Stimulated activated effector memory CD8-positive, alpha-beta T cell treated with anti-CD3 and anti-CD28 coated beads, Interleukin-12 subunit alpha, Interleukin-12 subunit beta, amount 100 ng/mL, for 72 hours (primary cell): ENCODE results near the gene ZNF487.

Experiments used
- ATAC-seq: fragments of 150-1000 bp; cut with Tn5 transposase; 2 replicates; pipeline ENCODE4 v1.10.0; 2021
- DNase-seq, 2 donors: peaks; one replicate each; pipeline ENCODE4 v3.0.0; 2021 to 2022; ENCODE audit warnings: low spot score in 2 of 2
- H3K27ac Mint-ChIP-seq: one replicate; pipeline ENCODE4 v1.8.0; 2022; ENCODE audit warnings: mild to moderate bottlenecking, mixed read lengths
- H3K36me3 Mint-ChIP-seq: one replicate; pipeline ENCODE4 v1.8.0; 2022; ENCODE audit warnings: mild to moderate bottlenecking, mixed read lengths
- H3K4me1 Mint-ChIP-seq: one replicate; pipeline ENCODE4 v1.8.0; 2022; ENCODE audit warnings: mixed read lengths
- H3K4me3 Mint-ChIP-seq: one replicate; pipeline ENCODE4 v1.8.0; 2022; ENCODE audit warnings: mild to moderate bottlenecking, mixed read lengths
- H3K9me3 Mint-ChIP-seq: one replicate; pipeline ENCODE4 v1.8.0; 2022; ENCODE audit warnings: mixed read lengths

Gene ZNF487

GRCh38 chr10:43399320-43400310, 37.3 kb upstream of the ZNF487 start:
- Mint-ChIP-seq H3K27ac (peak overlapping the region; percentile 99), H3K4me3 (peak overlapping the region; percentile 96), H3K4me1 (peaks cover 78% of the 10 kb centered on the region), H3K36me3 (peaks cover 100% of the 10 kb centered on the region), H3K9me3 (no peaks in the 10 kb centered on the region)
- ATAC-seq (peak; percentile 66), DNase-seq (no peak)

DNA sequence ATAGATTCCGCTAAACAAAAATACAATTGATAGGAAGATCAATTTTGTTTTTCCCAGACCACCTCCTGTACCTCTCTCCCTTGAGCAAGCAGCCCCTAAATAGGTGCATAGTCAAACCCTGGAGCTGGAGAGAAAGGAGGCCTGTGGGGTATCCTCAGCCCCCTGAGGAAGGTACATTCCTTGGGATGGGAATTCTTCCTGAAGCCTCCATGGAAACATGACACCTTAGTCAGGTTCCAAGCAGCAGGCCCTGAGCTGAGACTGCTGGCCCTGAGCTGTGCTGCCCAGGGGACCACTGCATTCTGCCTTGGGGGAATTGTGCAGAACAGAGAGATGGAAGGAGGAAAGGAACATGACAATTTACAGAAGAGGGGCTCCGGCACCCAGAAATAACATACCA, 35.3 kb upstream of the ZNF487 start:
- ATAC-seq (no peak), DNase-seq (no peak)
- peak overlapping the region; percentile 96 for H3K4me3 Mint-ChIP-seq
- peaks cover 100% of the 10 kb centered on the region for H3K36me3 Mint-ChIP-seq
- peak overlapping the region; percentile 99 for H3K27ac Mint-ChIP-seq
- H3K9me3 Mint-ChIP-seq: no peaks in the 10 kb centered on the region
- peaks cover 69% of the 10 kb centered on the region for H3K4me1 Mint-ChIP-seq

DNA sequence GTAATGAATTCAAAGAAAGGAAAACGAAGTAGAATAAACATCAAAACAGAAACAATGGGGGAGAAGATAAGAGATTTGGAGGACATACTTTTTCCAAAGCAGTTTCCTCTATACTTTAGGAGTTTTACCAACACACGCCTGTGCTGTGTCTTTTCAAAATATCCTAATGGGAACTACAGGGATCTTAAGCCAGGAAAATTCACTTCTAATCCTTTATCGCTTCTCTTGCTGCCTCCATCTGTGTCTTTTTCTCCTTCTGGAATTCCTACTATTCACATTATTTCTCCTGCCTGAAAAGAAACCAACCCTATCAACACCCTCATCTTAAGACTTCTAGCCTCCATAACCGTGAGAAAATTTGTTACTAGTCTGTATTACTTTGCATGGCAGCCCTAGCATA, 34.7 kb upstream of the ZNF487 start:
- peaks cover 99% of the 10 kb centered on the region for H3K36me3 Mint-ChIP-seq

DNA sequence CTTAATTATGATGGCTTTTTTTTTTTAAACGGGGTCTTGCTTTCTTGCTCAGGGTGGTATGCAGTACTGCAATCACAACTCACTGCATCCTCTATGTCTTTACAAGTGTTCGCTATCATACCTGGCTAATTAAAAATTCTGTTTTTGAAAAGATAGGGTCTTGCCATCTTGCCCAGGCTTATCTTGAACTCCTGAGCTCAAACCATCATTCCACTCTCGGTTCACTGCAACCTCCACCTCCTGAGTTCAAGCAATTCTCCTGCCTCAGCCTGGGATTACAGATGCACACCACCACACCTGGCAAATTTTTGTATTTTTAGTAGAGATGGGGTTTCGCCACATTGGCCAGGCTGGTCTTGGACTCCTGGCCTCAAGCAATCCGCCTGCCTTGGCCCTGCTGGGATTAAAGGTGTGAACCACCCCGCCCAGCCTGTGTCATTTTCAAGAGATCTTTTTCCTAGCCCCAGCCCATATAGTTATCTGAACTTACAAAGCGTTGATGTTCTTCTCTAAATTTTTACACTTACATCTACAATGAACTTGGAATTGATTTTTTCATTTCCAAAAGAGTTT, 33.9 kb upstream of the ZNF487 start:
- Mint-ChIP-seq H3K4me1 (peaks cover 60% of the 10 kb centered on the region), H3K36me3 (peaks cover 99% of the 10 kb centered on the region), H3K4me3 (peak overlapping the region; percentile 96), H3K9me3 (no peaks in the 10 kb centered on the region), H3K27ac (peak overlapping the region; percentile 99)
- DNase-seq (no peak), ATAC-seq (no peak)

More for the DNA sequence above, 34.7 kb upstream of the ZNF487 start:
- Mint-ChIP-seq H3K4me1 (peaks cover 67% of the 10 kb centered on the region), H3K27ac (peak overlapping the region; percentile 99), H3K9me3 (no peaks in the 10 kb centered on the region), H3K4me3 (peak overlapping the region; percentile 96)
- ATAC-seq (no peak), DNase-seq (no peak)

DNA sequence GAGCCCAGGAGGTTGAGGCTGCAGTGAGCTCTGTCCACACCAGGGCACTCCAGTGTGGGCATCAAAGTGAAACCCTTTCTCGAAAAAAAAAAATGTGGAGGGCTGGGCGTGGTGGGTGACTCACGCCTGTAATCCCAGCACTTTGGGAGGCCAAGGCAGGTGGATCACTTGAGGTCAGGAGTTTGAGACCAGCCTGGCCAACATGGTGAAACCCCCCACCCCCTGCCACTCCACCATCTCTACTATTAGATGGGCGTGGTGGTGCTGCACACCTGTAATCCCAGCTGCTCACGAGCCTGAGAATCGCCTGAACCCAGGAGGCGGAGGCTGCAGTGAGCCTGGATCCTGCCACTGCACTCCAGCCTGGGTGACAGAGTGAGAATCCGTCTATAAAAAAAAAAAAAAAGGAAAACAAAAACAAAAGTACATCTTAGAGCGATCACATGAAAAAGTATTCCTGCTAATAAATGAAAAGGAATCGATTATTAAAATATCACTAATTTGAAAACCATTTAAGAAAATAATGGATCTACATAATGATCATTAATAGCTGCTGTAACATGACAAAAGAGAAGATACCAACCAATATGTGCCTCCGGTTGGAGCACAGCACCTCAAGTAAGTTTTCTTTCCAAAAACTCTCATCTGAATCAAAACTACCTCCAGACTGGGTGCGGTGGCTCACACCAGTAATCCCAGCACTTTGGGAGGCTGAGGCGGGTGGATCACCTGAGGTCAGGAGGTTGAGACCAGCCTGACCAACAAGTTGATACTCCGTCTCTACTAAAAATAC, 32.8 kb upstream of the ZNF487 start:
- ATAC-seq (no peak), DNase-seq (no peak)
- Mint-ChIP-seq H3K27ac (peak overlapping the region; percentile 99), H3K36me3 (peaks cover 99% of the 10 kb centered on the region), H3K4me3 (peak overlapping the region; percentile 96), H3K9me3 (no peaks in the 10 kb centered on the region), H3K4me1 (peaks cover 63% of the 10 kb centered on the region)

- Mint-ChIP-seq H3K36me3 (peaks cover 99% of the 10 kb centered on the region), H3K4me1 (peaks cover 63% of the 10 kb centered on the region), H3K4me3 (peak overlapping the region; percentile 96), H3K27ac (peak overlapping the region; percentile 99), H3K9me3 (no peaks in the 10 kb centered on the region)
- ATAC-seq (no peak), DNase-seq (no peak)
Measured at GRCh38 chr10:43404704-43405084, 32.2 kb upstream of the ZNF487 start.

DNA sequence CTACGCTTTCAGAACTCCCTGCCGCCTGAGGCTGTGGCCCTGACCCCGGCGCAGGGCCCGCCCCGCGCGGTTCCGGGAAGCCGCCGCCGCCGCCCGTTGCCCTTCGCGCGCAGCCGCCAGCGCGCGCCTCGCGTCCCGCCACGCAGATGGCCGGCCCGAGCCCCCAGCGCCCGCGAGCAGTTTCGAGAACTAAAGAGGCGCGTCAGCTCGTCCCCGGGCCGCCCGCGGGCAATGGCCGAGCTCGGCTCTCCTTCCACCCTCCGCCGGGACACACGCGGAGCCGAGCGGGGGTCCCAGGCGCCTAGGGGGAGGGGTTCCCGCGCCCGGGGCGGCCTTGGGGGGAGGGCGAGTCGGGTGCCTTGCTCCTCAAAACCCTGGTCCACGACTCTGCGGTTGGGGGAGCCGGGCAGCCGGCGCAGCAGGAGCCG, 29.7 kb upstream of the ZNF487 start:
- Mint-ChIP-seq H3K27ac (peak overlapping the region; percentile 99), H3K9me3 (no peaks in the 10 kb centered on the region), H3K36me3 (peaks cover 82% of the 10 kb centered on the region), H3K4me3 (peak overlapping the region; percentile 96), H3K4me1 (peaks cover 51% of the 10 kb centered on the region)
- DNase-seq: peak; percentile 63 to 81
- ATAC-seq: peak; percentile 29

DNA sequence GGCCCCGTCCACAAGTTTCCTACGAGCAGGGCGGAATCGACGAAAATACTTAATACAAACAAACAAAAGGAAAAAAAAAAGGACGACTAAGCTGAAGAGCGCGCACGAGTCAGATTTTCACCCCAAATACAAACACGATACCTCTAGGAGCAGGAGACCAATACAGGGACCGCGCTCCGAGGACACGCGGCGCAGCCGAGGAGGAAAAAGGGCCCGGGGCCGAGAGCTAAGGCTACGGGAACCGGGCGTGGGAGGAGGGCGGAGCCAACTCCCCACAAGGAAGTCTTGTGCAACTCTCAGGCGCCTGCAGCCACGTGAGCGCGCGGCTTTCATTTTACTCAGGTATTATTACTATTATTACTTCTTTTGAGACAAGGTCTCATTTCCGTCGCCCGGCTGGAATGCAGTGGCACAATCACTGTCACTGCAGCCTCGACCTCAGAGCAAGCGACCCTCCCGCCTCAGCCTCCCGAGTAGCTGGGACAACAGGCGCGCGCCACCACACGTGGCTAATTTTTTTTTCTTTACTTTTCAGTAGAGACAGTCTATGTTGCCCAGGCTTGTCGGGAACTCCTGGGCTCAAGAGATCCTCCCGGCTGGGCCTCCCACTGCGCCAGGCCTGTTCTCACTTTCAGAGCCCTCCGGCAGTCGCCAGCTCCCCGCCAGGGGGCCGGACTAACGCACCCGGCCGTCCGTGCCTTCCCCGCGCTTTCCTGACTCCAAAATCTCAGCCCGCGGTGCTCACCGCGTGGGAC, 29.2 kb upstream of the ZNF487 start:
- Mint-ChIP-seq H3K36me3 (peaks cover 76% of the 10 kb centered on the region), H3K27ac (peak overlapping the region; percentile 99), H3K9me3 (no peaks in the 10 kb centered on the region), H3K4me1 (peaks cover 45% of the 10 kb centered on the region), H3K4me3 (peak overlapping the region; percentile 96)
- DNase-seq (peak; percentile 77 to 91), ATAC-seq (peak; percentile 64)

DNA sequence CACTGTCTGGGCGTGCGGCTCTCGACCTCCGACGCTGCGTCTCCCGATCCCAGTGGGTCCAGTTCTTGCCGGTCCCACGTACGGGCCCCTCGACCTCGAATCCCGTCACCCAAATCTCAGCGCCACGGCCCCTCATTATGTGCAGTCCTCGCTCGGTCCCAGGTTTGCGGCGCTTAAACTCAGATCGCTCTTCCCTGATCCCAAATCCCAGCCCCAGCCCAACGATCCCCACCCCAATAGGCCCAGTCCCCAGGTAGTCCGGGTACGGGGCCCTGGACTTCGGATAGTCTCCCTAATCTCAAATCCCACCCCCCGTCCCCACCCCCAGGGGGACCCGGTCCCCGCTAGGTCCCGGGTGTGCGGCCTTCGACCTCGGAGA, 28.6 kb upstream of the ZNF487 start:
- H3K36me3 Mint-ChIP-seq: peaks cover 70% of the 10 kb centered on the region
- no peak for DNase-seq
- H3K4me3 Mint-ChIP-seq: peak overlapping the region; percentile 96
- no peak for ATAC-seq
- H3K4me1 Mint-ChIP-seq: peaks cover 39% of the 10 kb centered on the region
- peak overlapping the region; percentile 99 for H3K27ac Mint-ChIP-seq
- no peaks in the 10 kb centered on the region for H3K9me3 Mint-ChIP-seq

DNA sequence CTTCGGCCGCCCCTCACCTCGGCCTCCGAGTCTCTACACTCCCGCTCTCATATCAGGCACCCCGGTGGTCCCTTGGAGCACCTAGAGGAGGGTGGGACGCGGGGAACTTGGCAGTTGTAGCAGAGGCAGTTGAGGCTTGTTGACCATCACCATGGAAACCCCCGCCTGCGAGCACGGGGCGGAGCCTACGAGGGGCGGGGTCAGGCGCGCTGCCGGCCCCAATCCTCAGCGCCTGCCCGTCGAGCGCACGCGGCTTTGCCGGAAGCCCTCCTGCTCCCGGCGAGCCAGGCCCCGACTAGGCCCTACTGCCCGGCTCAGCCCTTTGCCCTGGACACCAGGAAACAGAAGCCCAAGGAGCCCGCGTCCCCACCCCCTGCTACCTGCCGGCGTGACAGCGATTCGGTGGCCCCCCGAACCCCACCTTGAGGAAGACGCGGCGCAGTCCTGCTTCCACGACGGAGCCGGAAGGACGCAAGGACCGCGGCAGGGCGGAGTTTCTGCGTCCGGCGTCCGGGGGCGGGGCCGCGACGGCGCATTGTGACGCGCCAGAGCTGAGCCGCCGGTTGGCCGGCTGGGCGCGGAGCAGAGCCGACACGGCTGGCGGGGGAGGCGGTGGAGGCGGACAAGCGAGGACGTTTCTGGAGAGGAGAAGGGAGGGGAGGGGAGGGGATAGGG, 28.1 kb upstream of the ZNF487 start, which contains the start of gene HNRNPF:
Gene HNRNPF (minus strand): TSS at position 477 of the 675 bp plus-strand sequence. CDS start 21,302 bp downstream, outside the sequence.
- no peaks in the 10 kb centered on the region for H3K9me3 Mint-ChIP-seq
- peak within 1 kb of the TSS; percentile 96 for H3K4me3 Mint-ChIP-seq
- H3K4me1 Mint-ChIP-seq: peaks cover 34% of the 10 kb centered on the region
- peak; percentile 94 to 97 for DNase-seq
- H3K36me3 Mint-ChIP-seq: peaks cover 65% of the 10 kb centered on the region
- peak; percentile 85 for ATAC-seq
- peak within 1 kb of the TSS; percentile 99 for H3K27ac Mint-ChIP-seq

DNA sequence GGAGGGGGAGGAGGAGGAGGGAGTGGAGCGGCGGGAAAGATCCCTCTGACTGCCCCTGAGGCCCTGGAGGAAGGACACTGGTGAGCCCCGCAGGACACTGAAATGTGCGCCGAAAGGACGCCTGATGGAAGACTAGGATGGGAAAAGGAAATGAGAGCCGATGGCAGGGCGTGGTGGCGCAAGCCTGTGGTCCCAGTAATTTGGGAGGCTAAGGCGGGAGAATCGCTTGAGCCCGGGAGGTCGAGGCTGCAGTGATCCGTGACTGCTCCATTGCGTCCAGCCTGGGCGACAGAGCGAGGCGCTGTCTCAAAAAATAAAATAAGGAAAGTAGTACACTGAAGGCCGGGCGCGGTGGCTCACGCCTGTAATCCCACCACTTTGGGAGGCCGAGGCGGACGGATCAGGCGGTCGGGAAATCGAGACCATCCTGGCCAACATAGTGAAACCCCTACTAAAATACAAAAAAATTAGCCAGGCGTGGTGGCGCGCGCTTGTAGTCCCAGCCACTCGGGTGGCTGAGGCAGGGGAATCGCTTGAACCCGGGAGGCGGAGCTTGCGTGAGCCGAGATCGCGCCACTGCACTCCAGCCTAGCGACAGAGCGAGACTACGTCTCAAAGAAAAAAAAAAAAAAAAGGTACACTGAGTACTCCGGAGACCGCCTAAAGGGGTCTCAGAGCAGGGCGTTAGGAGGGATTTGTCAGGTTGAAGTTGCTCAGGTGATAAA, 27.4 kb upstream of the ZNF487 start:
- H3K4me3 Mint-ChIP-seq: peak overlapping the region; percentile 96
- peak; percentile 31 for ATAC-seq
- H3K27ac Mint-ChIP-seq: peak overlapping the region; percentile 99
- H3K36me3 Mint-ChIP-seq: peaks cover 58% of the 10 kb centered on the region
- peak; percentile 38 to 83 for DNase-seq
- peaks cover 27% of the 10 kb centered on the region for H3K4me1 Mint-ChIP-seq
- no peaks in the 10 kb centered on the region for H3K9me3 Mint-ChIP-seq

- no peak for ATAC-seq
Measured at GRCh38 chr10:43410345-43410744, 26.6 kb upstream of the ZNF487 start.

GRCh38 chr10:43411536-43411935, 25.4 kb upstream of the ZNF487 start:
- DNase-seq: no peak

More at GRCh38 chr10:43410345-43410744, 26.6 kb upstream of the ZNF487 start:
- Mint-ChIP-seq H3K4me3 (peak overlapping the region; percentile 96), H3K36me3 (peaks cover 50% of the 10 kb centered on the region), H3K9me3 (no peaks in the 10 kb centered on the region), H3K27ac (peak overlapping the region; percentile 99), H3K4me1 (peaks cover 23% of the 10 kb centered on the region)
- DNase-seq: no peak

More at GRCh38 chr10:43411536-43411935, 25.4 kb upstream of the ZNF487 start:
- ATAC-seq: no peak
- Mint-ChIP-seq H3K27ac (no peak overlapping the region), H3K4me3 (no peak overlapping the region), H3K36me3 (peaks cover 38% of the 10 kb centered on the region), H3K4me1 (peaks cover 23% of the 10 kb centered on the region), H3K9me3 (no peaks in the 10 kb centered on the region)
